H54 (cell line): Measurements from ENCODE around the gene IP6K2.

ENCODE experiments used
- DNase-seq: peaks from one replicate; pipeline ENCODE4 v3.0.0; 2011; ENCODE audit warnings: low spot score, mixed read lengths; ENCODE audit not compliant: insufficient read length
- FAIRE-seq: peaks from 3 replicates; lab custom pipeline; 2011; peaks lifted over from hg19 to GRCh38; lab: Jason Lieb, UNC
- POLR2A ChIP-seq: IDR thresholded peaks from 2 replicates; pipeline ENCODE4 v1.6.1; 2011; ENCODE audit warnings: low read depth, mild to moderate bottlenecking, low read length

The IP6K2 gene

GRCh38 chr3:48680811-48681540, 36.0 kb downstream of the IP6K2 start:
- no peak for DNase-seq
- no peak for FAIRE-seq
- TF ChIP-seq POLR2A, result no peak

GRCh38 chr3:48679411-48680391, 37.3 kb downstream of the IP6K2 start:
- no peak for FAIRE-seq
- TF ChIP-seq POLR2A, result no peak
- no peak for DNase-seq

- no peak for TF ChIP-seq POLR2A
- FAIRE-seq, result no peak
- DNase-seq, result no peak
These were observed 38.2 kb downstream of the IP6K2 start for GRCh38 chr3:48678566-48679380.

DNA sequence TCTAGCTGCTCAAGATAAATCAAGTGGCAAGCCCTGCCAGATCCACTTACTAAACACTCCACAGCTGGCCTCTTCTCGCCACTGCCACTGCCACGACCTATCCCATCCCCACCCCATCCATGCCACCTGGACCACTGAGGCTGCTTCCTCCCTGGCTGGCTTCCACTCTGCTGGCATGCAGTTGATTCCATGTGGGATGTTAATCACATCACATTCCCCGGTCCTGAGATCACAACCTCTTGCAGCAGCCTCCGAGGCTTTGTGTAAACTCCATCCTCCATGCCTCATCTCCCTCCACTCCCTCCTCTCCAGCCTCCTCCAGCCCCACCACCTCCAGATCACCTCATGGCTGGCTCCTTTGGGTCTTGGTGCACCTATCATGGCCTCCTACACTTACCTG, 39.0 kb downstream of the IP6K2 start:
- DNase-seq (no peak), FAIRE-seq (no peak)
- TF ChIP-seq POLR2A, result no peak

DNA sequence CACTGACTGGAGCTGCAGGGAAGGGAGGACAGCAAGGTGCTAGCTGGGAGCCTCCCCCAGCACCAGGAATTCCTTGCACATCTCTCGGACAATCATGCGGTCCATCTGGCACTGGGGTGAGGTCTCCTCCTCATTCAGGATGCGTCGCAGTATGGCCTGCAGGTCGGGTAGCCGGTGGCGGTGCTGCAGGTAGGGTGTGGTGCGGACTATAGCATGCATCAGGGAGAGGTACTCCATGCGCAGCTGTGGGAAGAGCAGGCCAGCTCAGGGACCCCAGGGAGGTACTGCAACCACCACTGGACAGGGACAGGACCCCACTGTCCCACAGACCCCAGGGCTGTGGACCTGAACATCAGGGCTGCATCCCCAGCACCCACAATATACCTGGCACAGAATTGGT, 42.5 kb downstream of the IP6K2 start:
- no peak for TF ChIP-seq POLR2A
- FAIRE-seq (no peak), DNase-seq (no peak)

GRCh38 chr3:48672522-48672921, 44.5 kb downstream of the IP6K2 start:
- DNase-seq (no peak), FAIRE-seq (no peak)
- TF ChIP-seq POLR2A, result no peak

- no peak for DNase-seq
- no peak for TF ChIP-seq POLR2A
These were observed 52.1 kb downstream of the IP6K2 start for GRCh38 chr3:48664929-48665328.

DNA sequence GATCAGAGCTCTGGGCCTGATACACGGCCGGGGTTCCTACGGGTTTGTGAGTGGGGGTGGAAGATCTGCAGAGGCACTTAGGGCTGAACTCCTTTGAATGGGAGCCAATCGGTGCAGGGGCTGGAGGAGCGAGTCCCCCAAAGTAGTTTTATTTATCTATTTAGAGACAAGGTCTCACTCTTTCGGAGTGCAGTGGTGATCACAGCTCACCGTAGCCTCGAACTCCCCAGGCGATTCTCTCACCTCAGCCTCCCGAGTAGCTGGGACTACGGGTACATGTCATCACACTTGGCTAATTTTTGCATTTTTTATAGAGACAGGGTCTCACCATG, 52.7 kb downstream of the IP6K2 start:
- no peak for TF ChIP-seq POLR2A
- DNase-seq (no peak), FAIRE-seq (no peak)

More at GRCh38 chr3:48664929-48665328, 52.1 kb downstream of the IP6K2 start:
- no peak for FAIRE-seq

DNA sequence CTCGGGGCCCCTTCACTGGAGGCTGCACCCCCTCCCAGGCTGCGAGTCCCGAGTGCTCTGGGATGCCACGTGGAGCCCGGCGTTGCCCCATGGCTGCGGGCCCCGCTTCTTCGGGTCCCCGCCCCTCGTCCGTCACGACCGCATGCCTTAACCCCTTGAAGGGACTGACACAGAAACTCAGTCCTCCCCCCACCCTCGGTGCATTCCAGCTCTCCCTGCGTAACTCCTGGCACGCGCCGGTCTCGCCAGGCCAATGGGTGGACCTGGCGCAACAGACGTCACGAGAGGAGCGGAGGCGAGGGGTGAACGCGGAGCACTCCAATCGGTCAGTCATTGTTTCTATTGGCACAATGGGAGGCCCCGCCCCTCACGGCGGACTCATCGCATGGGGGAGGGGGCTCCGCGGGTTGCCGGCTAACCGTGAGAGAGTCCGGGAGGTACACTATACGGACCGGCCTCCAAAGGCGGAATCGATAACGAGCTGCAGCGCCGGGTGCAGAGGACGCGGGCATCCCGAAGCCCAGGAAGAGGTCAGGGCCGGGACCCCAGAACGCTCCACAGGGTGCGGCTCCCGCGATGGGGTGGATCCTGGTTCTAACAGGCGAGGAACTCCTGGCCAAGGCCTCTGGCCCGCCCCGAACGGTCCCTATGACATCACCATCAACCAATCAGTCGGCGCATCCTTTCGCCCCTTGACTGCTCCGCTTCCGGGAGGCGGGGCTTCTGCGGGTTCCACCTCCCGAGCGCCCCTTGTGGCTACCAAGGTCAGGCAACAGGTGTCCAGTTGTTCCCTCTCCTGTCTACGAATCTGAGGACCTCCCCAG, 53.3 kb downstream of the IP6K2 start:
- DNase-seq (peak; percentile 99), FAIRE-seq (peak; percentile 67)
- TF ChIP-seq POLR2A, result peak; percentile 59; the same call in 1 of the 2 replicates

- peak; percentile 72 for TF ChIP-seq POLR2A
- FAIRE-seq (no peak), DNase-seq (peak; percentile 91)
These were observed 54.1 kb downstream of the IP6K2 start, which contains the start of gene CELSR3 for GRCh38 chr3:48662753-48663488. Gene CELSR3, minus strand, starts transcription at chr3:48662886. Its CDS starts 252 bp downstream, at chr3:48662634.

DNA sequence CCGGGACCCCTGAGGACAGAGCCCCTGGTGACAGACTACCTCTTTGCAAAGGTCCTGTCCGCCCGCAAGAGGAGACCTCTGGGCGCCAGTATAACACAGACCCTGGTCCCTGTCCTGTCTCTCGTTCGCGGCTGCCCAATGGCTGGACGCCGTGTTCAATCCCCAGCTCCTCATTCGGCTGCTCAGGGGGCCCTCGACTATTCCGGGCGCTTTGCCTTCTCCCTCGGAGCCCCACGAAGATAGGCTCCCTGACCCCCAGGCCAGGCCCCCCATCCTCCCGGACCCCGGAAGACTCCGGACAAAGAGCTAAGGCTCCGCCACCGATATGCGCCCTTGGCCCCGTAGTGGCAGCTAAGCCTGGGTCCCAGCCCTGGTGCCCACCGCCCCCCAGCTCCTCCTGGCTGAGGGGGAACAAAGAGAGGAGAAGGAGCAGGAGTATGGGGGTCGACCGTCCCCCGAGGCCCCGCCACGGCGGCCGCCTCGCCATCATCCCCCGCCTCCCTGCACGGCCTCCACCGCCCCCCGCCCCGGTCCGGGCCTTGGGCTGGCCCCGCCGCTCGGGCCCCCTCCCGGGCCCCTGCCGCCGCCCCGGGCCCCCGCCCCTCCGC, 54.8 kb downstream of the IP6K2 start:
- FAIRE-seq (no peak), DNase-seq (no peak)
- TF ChIP-seq POLR2A, result no peak
